ENCODE results near the gene CPAMD8.
A peak's percentile ranks its signal among the peaks of the same experiment; 100 is the strongest.

The CPAMD8 gene

DNA sequence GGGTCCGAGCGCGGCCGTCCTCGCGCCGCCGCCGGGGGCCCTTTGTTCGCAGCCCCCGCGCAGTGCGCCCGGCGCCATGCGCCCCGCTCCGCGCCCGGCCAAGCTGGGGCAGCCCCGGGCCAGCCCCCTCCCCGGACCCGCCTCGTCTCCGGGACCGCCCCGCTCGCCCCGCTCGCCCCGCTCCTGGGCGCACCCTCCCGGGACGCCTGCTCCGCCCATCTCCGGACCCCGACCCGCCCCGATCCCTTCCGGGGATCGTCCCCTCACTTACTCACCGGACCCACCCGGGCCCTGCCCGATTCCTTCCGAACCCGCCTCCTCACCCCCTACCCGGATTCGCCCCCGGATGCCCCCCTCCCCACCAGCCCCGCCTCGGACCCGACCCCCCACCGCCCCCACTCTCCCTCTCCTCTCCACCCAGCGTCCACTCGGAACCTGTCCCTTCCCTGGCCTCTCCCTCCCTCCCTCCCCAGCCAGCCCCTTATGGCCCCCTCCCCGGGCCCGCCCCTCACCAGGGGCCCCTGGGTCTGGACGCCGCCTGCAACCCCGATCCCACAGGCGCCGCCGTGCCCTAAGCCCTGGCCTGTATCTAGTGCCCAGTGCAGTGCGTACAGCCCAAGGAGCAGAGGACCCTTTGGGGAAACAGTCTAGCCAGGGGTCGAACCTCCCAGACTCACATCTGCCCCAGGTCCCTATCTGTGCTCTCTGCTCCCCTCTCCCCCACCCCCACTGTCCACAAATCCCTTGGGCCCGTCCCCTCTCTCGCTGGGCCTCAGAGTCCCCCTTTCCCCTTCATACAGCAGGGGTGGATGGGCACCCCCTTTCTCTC lies at the start of gene CPAMD8:
Gene CPAMD8 (minus strand): TSS at position 105 of the 829 bp plus-strand sequence. CDS start 168 bp downstream, outside the sequence.
- DNase-seq: no peak

DNA sequence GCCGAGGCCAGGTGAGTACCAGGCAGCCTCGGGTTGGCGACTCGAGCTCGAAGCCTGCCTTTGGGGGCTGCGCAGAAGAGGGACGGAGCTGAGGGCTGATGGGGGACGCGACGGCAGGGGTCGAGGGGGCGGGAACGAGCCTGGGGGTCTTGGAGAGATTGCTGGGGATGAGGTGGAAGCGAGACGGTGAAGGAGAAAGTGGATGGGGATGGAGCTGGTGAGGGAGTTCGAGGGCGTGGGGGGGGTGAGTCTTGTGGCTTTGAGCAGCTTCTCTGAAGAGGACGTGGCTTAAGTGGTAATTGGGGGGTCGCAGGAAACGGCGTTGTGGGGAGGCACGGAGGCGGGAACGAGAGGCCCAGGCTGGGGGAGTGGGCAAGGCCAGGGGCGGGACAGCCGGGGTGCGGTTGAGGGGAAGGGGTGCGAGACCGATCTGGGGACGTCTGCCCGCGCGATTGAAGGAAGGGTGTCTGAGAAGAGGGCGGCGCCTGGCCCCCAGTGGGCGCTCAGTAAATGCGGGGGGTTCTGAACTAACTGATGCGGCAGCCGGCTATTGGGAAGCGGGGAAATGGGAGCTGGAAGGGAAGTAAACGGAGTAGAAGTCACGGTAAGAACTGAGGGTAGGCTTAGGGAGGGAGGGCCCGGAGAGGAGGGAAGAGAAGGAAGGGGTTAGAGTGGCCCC lies 49.4 kb upstream of the CPAMD8 start:
- DNase-seq: peak; percentile 34

DNA sequence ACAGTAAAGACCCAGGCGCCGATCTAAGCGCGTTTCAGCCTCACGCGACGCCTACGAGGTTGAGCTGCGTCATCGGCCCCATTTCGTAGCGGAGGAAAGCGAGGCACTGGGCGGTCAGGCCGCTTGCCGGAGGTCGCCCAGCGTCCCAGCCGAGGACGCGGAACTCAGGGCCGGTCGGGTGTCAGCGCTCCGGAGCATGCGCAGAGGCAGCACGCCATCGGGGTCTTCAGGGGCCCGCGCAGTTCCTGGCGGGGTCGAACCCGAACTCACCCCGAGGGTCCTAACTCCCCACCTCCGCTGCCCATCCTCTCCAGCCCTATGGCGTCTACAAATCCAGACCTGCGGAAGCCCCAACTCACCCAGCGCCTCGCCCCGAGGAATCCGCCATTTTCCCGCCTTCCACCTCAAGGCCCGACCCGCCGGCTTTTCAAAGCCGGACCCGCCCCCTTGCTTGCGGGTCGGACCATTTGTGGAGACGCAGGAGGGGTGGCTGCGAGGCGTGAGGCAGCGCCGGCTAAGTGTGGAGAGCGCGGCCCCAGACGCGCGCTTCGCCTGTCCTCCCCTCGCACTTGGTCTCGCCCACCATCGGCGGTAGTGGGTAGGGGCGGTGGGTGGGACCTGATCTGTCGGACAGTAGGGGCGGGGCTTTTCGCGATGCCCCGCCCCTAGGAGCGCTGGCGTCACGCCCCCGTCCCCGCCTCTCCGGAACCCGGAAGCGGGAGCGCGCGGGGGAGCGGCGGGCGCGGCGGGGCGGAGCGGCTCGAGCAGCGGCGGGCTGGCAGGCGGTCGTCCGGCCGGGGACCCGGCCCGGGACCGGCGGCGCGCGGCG lies 48.6 kb upstream of the CPAMD8 start, which contains the start of the genes HAUS8 and MYO9B:
Gene HAUS8 (minus strand): TSS at position 418 of the 829 bp plus-strand sequence. CDS start 30 bp downstream, at position 388.
Gene MYO9B (plus strand): TSS at position 743 of the 829 bp plus-strand sequence. CDS start 25,941 bp downstream, outside the sequence.
- peak; percentile 100 for DNase-seq

DNA sequence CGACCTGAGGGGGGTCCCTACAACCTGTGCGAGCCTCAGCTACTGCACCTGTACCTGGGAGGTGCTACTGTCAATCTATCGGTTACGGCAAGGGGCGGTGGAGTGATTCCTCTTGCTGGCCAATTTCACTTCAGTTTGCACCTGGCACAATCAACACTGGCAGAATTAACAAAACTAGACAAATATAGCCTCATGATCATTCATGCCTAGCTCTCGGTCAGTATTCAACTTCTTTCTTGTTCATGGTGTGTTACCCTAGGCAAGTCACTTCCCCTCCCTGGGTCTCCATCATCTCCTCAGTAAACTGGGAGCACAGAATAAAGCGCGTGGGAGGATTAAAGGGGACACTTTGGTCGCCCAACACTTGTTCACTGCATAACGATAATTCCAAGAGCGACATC lies 48.0 kb upstream of the CPAMD8 start:
- no peak for DNase-seq

DNA sequence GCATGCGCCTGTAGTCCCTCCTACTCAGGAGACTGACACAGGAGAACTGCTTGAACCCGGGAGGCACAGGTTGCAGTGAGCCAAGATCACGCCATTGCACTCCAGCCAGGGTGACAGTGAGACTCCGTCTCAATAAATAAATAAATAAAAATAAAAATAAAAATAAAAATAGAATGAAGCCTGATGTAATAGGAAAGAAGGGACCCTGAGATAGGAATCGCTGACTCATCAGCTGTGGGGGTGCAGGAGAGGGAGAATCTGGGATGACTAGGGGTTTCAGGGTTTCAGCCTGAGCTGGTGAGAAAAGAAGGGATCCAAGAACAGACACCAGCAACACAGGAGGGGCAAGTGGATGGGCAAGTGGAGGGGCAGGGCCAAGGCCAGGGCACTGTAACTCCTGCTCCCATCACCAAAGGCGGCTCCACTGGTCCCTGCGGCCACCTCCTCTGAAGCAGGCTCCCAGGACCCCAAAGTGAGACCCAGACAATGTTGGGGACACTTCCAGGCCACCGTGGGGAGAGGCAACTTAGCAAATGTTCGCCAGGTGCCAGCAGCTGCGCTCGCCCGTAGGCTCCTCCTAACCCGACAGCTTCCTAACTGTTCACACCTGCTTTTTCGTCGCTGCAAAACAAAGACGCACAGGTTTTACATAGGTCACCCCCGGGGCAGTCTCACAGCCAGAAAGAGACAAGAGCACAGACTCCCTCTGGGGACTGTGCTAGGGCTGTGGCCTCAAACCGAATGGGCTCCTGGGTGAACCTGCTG lies 47.4 kb upstream of the CPAMD8 start:
- DNase-seq: no peak

DNA sequence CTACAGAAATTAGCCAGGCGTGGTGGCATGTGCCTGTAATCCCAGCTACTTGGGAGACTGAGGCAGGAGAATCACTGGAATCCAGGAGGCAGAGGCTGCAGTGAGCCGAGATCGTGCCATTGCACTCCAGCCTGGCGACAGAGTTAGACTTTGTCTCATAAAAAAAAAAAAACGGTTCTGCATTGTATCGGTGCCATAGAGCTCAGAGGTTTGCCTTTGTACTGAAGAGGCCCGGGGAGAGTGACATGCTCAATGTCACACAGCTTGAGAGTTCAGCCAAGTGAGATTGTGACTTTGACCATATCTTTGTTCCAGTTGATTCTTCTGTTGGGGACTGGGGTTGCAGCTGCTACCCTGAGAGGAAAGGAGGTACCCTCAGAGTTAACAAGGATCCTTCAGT lies 44.3 kb upstream of the CPAMD8 start:
- DNase-seq: no peak

DNA sequence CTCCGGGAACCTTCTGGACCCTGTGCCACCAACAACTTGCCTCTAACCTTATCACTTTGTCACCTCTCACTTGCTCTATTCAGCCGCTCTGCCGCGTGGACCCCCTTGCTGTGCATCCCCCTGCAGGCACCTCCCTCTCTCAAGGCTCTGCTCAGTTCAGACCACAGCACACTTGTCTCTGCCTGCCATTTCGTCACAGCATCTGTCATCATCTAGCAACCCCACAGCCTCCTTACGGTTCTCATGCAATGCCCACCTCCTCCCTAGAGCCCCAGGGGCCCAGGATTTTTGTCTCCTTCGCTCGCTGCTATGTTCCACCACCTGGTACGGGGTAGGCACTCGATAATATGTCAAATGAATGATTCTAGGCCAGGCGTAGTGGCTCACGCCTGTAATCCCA lies 43.8 kb upstream of the CPAMD8 start:
- no peak for DNase-seq

DNA sequence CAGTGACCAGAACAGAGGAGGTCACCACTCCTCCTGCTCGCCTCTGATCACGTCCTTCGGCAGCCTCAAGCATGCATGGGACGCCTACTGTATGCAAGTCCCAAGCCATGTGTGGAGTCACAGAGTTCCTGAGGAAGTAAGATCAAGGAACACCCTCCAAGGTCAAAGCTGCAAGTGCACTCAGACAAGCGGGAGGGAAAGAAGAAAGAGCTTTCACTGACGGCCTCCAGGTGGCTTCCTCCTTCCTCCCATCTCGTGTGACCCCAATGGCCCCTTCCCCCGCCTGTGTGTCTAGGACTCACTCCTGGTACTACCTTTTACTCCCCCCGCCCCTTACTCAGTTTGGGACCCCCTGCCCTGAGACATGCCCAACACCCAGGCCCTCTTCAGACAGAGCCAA lies 42.6 kb upstream of the CPAMD8 start:
- DNase-seq: no peak

DNA sequence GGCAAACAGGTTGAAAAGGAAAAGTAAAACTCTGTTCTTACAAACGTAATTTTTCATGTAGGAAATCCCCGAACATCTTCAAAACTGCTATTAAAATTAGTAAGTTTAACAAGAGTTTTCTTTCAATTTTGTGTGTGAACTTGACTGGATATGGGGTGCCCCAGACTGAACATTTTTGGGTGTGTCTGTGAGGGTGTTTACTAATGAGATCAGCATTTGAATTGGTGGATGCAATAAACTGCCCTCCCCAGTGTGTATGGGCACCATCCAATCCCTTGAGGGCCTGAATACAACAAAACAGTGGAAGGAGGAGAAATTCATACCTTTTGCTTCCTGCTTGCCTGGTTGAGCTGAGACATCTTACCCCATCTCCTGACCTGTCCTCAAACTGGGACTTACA lies 36.8 kb upstream of the CPAMD8 start:
- no peak for DNase-seq

DNA sequence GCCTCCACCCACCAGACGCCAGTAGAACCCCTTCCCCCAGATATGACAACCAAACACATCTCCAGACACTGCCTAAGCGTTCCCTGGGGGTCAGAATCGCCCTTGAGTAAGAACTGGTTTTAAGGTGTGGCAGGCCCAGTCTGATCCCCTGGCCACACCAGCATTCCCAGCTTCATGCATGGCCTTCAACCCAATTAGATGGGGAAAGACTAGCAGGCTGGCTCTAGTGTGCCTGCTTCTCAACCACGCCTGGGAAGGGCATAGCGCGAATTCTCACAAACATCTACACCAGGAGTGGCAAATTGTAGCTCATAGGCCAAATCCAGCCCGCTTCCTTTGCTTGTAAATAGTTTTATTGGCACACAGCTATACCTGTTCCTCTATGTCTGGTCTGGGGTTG lies 35.1 kb upstream of the CPAMD8 start:
- DNase-seq: no peak

DNA sequence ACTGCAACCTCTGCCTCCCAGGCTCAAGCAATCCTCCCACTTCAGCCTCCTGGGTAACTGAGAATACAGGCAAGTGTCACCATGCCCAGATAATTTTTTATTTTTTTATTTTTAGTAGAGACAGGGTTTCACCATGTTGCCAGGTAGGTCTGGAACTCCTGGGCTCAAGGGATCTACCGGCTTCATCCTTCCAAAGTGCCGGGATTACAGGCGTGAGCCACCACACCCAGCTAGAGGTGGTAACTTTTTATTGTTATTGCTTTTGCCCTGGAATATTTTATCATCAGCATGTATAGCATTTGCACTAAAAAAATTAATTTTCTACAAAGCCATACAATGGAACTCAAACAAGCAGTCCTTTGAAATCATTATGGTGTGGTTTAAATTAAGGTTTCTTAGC lies 34.6 kb upstream of the CPAMD8 start:
- DNase-seq: no peak

DNA sequence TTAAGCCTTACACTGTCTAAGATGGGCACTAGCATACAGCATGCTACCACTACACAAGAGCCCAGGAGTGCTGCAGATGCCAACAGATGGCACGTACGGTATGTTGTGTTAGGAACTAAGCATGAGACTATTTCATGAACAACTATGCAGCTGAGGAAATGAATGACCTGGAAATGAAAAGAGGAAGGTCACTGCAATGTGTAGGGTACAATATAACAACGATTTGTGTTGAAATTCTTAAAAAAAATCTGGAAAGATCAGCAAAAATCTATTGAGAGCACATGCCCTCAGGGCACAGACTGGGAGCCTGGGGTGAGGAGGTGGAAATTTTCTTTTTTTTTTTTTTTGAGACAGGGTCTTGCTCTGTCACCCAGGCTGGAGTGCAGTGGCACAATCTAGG lies 34.2 kb upstream of the CPAMD8 start:
- DNase-seq: no peak

DNA sequence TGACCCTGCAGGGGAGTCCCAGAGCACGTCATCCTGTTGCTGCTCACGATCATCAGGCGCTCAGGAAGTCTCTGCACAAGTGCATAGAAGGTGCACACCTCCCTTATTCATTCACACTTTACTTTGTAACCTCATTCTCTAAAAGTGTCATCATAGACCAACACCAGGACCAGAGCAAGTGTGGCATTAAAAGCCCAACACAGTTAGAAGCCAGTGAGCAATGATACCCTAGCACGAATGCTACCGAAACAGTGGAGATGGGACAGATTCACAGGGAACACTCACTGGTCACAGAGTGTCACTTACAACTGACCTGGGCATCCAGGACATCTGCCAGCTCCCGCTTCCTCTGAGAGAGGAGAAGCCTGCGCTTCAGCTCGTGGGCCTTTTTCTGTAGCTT lies 31.6 kb upstream of the CPAMD8 start:
- no peak for DNase-seq

DNA sequence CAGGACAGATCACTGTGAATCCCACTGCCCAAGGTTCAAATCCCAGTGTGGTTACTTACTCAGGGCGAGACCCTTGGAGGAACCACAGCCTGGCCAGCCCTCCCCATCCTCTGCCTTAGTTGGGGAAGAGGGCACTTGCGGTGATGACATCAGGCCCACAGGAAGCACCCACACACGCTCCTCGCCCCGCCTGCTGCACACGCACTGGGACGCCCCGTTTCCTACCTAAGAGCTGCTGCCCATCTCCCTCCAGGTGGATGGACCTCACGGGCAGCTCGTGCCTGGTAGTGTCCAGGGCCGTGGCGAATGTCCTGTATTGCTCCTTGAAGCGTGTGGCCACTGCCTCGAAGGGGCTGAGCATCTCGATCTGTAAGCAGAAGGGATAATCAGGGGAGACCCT lies 29.0 kb upstream of the CPAMD8 start:
- DNase-seq: no peak

DNA sequence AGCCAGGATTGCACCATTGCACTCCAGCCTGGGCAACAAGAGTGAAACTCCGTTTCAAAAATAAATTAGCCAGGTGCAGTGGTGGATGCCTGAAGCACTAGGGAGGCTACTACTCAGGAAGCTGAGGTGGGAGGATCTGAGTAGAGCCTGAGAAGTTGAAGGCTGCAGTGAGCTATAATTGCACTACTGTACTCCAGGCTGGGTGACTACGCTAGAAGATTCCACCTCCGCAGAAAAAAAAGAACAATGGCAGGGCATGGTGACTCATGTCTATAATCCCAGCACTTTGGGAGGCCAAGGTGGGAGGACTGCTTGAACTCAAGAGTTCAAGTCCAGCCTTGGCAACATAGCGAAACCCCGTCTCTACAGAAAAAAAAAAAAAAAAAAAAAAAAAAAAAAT lies 28.1 kb upstream of the CPAMD8 start:
- no peak for DNase-seq

DNA sequence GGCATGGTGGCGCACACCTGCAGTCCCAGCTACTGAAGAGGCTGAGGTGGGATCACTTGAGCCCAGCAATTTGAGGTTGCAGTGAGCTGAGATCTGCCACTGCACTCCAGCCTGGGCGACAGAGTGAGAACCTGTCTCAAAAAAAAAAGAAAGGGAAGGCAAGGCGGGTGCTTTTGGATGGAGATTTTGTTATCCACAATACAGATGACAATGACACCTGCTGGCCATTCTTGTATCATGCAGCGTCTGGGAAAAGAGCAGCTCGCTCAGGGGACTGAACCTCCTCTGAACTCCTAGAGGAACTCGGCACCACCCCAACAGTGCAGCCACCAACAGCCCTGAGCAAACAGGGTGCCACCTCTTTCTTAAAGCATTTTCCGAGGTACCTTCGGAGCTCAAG lies 25.8 kb upstream of the CPAMD8 start:
- DNase-seq: peak; percentile 25

DNA sequence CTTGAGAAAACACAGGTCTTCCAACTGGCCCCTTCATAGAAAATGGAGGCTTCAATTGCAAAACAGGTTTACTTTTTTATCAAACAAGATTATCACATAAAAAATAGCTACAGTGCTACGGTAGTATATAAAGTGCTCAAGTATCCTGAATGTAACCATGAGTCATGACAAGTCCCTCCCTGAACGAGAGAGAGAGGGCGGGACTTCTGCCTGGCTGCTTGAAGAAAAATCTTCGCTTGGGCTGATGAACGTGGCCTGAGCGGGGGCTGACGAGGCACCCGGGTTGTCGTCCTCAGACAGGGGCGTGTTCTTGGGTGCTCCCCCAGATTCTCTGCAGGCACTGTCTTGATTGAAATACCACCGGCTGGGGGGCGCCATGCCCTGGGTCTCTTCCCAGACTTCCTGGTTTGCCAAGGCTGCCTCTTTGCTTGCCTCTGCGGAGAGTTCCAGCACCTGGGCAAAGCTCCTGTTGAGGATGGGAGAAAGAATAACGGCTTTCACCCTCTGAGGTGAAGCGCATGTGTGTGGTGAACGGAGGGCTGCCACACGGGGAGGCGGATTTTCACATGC lies 23.2 kb upstream of the CPAMD8 start:
- DNase-seq: no peak

DNA sequence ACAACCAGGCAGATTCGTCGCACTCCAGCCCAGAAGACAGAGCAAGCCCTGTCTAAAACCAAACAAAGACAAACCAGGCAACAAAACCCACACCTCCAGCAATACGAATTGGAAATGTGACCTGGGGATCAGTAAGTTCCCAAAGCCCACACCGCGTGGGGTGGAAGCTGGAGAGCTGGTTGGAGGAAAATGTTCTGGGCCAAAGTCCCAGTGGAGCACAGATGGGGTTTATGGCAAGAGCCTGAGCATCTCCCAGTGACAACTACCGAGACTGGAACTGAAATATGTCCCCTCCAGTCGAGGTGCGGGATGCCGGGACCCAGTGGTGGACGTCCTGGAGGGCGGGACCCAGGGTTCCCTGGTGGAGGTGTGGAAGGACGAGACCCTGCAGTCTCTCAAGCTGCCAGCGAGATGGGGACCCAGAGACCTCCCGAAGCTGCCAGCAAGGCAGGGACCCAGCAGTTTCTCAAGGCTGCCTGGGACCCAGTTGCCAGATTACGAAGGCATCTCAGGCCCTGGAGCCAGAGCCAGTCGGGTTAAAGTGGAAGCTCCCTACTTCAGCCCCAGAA lies 22.4 kb upstream of the CPAMD8 start:
- DNase-seq: no peak

DNA sequence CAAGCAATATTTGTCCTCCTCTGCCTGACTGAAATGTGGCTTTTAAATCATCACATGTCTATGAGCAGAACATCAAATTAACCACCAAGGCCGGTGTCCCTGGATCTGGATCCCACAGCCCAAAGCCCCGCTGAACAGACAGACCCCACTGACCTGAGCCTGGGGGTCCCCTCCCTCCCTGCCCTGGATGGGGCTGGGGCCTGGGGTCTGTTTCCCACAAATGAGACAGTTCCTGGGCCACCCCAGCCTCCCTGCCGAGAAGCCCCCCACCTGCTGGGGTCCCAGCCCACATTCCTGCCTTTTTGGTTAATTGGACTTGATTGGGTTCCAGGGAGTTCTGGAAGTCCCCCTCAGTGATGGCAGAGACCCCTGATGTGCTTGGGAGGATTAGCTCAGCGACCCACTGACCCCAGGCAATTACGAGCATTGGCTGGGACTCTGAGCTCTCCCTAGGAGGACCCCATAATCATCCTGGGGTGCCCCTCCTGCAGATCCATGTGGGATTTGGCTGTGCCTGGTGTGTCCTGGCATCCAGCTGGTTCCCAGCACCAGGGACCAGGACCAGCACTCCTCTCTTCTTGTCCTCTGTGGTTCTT lies 19.4 kb upstream of the CPAMD8 start:
- no peak for DNase-seq

DNA sequence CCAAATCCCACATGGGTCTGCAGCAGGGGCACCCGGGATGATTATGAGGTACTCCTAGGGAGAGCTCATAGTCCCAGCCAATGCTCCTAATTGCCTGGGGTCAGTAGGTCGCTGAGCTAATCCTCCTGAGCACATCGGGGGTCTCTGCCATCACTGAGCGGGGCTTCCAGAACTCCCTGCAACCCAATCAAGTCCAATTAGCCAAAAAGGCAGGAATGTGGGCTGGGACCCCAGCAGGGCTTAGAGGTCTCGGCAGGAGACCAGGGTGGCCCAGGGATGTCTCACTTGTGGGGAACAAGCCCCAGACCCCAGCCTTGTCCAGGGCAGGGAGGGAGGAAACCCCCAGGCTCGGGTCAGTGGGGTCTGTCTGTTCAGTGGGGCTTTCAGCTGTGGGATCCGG lies 17.1 kb upstream of the CPAMD8 start:
- DNase-seq: no peak

DNA sequence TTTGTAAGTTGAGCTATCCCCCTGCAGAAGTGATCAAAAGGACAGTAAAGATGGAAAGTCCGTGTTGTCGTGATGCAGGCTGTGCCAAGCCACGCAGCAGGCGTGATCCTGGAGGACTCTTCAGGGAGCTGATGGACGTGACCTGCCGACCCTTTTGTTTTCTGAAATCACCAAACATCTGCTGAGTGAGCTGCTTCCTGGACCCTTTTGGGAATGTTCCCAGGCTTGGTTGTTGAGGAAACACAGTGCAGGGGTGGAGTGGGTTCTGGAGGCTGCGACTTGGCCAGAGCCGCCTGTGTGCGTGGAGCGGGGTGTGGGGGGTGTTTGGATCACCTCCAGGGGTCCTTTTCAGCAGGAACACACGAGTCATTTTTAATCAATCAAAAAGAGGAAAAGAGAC lies 15.4 kb upstream of the CPAMD8 start:
- no peak for DNase-seq

All from CD4-positive, alpha-beta T cell treated with Interleukin-4 for 4 hours (primary cell).